NCI-H1417 (cell line): ENCODE data around the gene GADD45B.
"Not testable (repeated sequence)": the region's sequence is repeated elsewhere in the genome, so short reads cannot be mapped to it uniquely, and the experiment has no call there.

Source experiments
- DNase-seq, 3 experiments: peaks; one replicate each; lab custom pipeline; 2025; lab: John Stamatoyannopoulos, UW

GADD45B gene

DNA sequence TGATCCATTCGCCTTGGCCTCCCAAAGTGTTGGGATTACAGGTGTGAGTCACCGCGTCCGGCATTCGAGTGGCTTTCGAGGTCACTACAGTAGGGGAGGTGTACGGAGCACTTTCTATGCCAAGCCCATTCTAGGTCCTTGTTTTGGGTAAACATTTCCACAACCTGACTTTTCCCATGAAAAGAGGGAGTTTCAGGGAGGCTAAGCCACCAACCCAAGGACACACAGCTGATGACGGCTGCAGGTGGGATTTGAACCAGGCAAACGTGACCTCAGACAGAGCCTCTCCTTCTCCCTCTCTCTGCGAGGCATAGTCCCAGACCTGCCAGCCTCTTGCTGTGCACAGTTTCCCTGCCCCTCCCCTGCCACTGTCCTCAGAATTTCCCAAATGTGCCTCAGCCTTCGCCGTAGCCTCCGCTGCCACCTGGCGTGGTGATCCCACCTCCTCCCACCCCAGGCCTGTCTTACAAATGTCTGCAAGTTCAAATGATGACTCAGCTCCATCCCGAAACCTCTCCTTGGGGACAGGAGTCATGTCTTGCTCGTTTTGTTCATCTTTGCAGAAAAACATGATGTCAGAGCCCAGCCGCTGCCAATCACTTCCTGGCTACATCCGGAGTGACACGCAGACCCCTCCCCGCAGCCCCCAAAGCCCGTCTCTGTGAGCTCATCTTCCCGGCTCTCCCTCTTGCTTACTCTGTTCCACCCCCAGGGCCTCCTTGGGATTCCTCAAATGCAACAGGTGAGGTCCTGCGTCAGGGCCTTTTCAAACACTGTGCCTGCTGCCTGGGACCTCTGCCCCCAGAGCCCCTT is 6.6 kb upstream of the GADD45B start:
- peak in 1 of 3 experiments; percentile 10 for DNase-seq

DNA sequence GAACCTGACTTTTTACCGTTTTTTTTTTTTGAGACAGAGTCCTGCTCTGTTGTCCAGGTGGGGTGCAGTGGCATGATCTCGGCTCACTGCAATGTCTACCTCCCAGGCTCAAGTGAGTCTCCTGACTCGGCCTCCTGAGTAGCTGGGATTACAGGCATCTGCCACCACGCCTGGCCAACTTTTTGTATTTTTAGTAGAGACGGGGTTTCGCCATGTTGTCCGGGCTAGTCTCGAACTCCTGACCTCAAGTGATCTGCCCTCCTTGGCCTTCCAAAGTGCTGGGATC is 6.1 kb upstream of the GADD45B start:
- DNase-seq: not testable (repeated sequence)

DNA sequence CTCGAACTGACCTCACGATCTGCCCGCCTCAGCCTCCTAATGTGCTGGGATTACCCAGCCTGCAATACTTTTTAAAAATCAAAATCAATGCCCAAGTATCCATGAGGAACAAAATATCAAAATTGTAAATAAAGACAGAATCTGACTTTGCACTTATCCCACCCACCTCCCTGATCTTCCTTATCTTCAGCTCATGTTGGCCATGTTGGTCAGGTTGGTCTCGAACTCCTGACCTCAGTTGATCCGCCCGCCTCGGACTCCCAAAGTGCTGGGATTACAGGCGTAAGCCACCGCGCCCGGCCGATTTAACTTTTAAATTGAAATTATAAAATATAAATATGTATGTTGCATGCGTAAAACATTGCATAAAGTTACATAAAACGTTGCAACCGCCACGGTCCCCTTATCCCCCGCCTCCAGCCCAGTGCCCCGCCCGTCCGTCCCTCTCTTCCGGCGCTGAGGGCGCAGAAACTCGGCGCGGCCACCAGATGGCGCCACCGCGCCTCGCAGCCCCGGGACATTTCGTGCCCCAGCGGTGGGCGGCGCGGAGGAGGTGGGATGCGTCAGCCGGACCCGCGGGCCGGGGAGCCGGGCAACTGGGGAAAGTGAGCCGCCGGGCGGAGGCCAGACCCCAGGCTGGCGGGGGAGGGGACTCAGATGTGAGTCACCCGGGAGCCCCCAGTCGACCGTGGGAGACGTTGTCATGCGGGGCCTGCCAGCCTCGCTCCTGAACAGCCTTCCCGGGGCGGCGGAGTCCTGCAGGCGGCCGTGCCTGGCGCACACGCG is 1.5 kb upstream of the GADD45B start:
- DNase-seq: peak; percentile 70 to 82 (median 80)

DNA sequence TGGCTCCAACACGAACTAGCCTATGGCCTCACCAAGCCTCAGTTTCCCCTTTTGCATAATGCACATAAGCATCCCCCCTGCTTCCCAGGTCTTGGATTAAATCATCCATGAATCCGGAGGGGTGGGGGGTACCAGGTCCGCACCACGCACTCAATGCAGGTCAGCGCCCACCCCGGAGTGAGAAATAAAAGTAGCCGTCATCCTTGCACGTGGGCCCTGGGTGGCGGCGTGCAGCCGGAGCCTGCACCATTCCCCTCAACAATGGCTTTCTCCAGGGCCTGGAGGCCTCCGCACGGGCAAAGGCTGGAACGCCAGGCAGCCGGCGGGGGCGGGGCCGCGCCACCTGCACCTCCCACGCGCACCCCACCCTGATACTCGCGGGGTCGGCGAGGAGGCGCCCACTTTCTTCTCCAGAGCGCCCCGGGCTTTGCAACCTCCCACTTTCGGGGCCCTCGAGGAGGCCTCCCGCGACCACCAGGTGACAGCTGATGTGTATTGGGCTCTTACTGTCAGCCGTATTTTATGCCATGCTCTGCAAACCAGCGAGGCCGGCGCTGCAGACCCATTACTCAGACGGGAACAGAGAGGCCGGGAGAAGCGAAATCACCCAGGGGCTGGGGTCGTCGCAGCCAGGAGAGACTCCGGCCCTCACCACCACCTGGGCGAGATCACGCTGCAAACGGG is 767 bp upstream of the GADD45B start:
- DNase-seq: peak; percentile 37 to 62 (median 60)

DNA sequence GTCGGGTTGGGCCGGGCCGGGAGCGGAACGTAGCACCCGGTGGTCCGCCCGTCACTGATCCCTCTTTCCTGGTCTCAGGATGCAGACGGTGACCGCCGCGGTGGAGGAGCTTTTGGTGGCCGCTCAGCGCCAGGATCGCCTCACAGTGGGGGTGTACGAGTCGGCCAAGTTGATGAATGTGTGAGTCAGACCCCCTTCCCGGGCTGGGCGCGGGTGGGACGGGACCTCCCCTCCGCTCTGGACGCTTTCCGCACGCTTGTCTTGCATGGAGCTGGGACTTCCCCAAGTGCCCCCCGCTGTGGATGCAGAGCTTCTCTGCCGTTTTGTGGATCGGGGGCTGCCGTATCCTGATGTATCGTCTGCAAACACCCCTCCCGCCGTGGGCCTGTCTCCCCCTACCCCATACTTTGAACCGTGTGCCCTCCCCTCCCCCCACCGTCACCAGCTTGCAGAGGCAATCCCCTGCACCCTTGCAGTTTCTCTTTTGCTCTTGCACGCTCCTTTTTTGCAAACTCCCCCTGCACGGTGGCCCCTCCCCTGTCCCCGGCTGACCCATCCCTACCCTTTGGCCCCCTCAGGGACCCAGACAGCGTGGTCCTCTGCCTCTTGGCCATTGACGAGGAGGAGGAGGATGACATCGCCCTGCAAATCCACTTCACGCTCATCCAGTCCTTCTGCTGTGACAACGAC is 669 bp downstream of the GADD45B start:
- peak; percentile 23 to 77 (median 71) for DNase-seq

DNA sequence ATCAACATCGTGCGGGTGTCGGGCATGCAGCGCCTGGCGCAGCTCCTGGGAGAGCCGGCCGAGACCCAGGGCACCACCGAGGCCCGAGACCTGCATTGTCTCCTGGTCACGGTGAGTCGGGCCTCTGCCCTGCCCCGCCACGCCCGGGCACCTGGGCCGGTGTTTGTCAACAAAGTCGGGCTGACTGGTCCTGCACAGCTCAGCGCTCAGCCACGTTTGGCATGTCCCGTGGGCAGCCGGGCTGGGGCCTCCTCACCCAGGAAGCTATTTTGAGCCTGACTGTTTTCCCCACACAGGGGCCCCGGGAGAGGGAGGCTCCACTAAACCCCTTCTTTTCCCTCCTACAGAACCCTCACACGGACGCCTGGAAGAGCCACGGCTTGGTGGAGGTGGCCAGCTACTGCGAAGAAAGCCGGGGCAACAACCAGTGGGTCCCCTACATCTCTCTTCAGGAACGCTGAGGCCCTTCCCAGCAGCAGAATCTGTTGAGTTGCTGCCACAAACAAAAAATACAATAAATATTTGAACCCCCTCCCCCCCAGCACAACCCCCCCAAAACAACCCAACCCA is 1.3 kb downstream of the GADD45B start:
- DNase-seq: no peak

DNA sequence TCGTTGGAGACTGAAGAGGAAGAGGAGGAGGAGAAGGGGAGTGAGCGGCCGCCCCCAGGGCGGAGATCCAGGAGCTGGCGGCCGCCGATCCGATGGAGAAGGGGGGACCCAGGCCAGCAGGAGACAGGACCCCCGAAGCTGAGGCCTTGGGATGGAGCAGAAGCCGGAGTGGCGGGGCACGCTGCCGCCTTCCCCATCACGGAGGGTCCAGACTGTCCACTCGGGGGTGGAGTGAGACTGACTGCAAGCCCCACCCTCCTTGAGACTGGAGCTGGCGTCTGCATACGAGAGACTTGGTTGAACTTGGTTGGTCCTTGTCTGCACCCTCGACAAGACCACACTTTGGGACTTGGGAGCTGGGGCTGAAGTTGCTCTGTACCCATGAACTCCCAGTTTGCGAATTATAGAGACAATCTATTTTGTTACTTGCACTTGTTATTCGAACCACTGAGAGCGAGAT is 1.8 kb downstream of the GADD45B start:
- DNase-seq: no peak

DNA sequence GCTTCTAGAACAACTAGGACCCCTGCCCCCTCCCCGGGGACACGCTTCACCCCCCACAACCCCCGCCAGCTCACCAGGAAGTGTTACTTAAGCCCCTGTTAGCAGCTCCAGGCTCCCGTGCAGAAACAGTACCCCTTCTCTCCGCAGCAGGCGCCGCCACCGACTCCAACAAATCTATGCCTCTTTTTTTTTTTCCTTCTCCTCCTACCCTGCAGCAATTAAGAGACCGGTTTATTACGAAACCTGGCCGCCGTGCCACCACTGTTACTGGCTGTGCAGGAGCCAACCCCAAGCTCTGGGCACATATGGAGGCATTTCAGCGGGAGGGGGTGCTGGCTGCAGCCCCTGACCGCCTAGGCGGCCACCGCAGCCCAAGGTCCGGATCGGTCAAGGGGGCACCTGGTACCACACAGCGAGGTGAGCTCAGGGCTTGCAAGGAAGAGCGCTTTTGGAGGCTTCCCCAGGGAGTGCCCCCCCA is 2.4 kb downstream of the GADD45B start:
- DNase-seq: no peak

DNA sequence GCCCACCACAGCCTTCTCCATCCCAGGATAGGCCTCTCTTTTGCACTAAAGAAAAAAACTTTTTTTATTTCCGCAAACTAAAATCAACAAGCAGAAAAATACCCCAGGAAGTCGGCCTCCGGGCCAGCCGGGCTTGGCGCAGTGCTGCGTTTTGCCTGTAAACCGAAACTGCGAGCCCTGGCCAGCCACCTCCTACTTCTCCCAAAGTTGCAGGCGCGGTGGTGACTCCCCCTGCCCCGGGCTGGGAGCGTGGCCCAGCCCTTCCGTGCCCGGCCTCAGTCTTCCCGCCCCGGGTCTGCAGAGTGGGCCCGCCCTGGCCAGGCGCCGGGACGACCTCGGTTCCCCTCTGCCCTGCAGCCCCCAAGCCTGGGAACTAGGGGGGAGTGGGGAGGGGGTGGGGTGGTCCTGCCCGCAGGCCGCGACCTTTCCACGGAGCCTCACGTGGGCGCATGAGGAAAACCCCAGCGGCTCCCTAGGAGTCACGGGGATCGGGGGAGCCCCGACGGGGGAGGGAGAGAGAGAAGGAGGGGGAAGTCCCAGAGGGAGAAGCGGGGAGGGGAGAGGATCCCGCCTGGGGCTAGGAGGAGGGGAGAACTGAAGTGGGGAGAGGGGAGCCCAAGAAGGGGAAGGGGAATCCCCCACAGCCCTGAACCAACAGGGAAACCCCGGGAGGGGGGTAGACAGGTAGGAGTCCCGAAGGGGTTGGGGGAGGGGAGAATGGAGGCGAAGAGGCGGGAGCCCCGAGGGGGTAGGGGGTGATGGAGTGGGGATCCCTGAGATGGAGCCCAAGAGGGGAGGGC is 3.0 kb downstream of the GADD45B start:
- DNase-seq: no peak

DNA sequence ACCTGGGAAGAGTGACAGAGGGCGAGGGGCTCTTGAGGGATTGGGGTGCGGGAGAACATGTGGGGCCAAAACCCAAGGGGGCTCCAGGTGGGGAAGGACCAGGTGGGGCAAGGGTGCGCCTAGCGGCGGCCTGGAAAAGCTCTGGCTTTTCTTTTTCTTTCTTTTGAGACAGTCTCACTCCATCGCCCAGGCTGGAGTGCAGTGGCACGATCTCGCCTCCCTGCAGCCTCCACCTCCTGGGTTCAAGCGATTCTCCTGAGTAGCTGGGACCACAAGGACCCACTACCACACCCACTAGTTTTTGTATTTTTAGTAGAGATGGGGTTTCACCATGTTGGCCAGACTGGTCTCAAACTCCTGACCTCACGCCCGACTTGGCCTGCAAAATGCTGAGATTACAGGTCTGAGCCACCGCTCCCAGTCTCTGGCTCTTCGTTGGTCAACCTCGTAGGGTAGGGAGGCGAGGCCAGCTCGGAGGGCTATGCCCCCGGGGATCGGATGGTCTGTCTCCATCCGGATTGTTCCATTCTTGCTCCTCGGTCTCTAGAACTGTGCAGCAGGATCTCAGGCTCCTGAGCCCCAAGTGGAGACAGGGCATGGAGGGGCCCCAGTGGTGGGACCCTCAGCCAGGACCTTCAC is 3.7 kb downstream of the GADD45B start:
- DNase-seq: no peak

DNA sequence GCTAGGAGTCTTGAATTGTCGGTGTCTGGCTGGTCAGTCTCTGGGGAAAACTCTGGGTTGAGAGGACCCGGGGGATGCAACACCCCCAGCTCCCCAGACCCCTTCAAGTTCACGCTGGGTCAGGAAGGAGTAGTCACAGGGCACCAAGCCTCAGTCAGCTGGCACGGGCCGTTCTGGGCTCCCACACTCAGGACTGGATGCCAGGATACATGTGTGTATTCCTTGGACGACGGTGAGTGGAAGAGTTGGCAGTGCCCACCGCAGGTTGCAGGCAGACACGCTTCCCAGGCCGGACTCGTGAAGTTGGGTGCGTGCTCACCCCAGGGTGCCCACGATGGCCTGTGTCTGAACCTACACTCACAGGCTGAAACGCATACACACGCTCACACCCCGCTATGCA is 5.5 kb downstream of the GADD45B start:
- no peak for DNase-seq

DNA sequence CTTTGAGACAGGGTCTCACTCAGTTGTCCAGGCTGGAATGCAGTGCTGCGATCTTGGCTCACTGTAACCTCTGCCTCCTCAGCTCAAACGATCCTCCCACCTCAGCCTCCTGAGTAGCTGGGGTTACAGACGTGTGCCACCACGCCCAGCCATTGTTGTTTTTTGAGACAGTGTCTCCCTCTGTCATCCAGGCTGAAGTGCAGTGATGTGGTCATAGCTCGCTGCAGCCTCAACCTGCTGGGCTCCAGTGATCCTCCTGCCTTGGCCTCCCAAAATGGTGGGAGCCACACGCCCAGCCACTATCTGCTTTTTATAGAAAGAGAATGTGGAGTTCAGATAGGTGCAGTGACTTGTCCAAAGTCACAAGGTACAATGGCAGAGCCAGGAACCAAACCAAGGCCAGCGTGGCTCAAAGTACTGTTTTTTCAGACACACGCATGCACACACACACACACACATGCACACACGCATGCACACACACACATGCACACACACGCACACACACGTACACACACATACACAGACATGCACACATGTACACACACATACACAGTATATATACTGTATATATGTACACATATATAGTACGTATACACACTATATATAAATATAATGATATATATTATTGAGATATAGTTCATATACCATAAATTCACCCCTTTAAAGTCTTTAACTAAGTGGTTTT is 6.6 kb downstream of the GADD45B start:
- no peak for DNase-seq

DNA sequence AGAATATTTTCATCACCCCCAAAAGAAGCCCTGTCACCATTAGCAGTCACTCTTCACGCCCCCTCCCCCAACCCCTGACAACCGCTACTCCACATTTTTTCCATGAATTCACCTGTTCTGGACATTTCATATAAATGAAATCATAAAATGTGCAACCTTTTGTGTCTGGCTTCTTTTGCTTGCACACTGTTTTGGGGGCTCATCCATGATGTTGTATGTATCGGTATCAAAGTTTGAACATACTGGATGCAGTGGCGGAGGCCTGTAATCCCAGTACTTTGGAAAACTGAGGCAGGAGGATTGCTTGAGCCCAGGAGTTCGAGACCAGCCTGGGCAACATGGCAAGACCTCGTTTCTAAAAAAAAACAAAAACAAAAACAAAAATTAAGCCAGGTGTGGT is 7.2 kb downstream of the GADD45B start:
- no peak for DNase-seq

DNA sequence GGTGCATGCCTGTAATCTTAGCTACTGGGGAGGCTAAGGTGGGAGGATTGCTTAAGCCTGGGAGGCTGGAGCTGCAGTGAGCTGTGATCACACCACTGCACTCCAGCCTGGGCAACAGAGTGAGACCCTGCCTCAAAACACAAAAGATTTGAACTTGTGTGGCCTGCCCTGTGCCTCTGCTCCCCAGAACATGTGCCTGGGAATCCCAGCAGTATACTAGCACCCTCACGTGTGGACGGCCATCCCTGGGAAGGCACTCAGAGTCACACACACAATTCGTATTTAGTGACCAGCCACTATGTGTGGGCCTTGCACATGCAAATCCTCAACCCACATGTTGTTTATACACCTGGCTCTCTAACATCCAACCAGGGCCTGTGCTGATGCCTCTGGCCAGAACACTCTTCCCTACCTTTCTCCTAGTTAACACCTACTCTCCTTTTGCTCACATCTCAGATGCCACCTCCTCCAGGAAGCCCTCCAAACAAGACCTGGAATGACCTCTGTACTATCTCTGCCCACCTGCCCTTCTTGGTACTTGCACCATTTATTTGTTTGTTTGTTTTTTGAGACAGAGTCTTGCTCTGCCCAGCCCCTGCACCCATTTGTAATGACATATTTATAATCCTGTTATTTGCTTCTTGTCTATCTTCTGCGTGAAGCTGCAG is 7.7 kb downstream of the GADD45B start:
- no peak for DNase-seq

DNA sequence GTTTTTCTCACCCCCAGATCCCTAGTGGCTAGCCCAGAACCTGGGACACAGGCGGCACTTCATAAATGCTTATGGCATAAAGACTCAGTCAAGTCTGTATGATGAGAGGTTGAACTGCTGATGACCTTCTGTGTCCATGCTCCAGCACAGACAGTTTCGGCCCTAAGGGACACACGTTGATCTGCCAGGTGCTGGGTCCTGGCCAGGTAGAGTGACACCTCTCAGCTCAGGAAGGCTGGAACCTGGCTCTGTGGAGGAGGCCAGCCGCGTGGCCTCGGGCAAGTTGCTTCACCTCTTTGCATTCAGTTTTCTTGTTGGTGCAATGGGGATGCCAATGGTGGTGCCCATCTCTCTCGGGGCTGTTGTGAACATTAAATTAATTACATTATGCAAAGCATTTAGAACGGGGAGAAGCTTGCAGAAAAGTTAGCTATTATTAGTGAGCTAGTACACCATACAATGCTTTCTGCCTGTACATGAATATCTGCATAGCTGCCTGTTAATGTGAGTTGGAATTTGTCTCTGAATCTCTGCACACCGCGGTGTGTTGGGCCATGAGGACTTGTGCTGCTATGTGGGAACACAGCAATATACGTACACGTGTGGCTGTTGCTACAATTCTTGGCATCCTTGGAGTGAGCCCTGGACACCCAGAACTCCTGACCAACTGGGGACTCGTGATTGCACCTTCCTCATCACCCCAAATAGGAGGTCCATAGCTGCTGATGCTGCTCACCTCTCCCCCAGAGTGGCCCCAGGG is 8.4 kb downstream of the GADD45B start:
- no peak for DNase-seq

DNA sequence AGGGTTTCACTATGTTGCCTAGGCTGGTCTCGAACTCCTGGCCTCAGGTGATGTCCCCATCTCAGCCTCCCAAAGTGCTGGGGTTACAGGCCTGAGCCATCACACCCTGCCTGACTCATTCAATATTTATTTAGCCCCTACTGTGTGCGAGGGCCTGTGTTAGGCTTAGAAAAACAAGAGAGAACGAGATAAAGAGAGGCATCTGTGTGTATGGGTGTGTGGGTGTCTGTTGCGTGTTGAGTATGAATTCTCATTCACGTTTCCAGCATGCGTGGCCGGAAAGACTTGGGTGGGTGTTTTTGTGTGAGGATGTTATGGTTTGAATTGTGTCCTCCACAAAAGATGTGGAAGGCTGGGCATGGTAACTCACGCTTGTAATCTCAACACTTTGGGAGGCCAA is 9.5 kb downstream of the GADD45B start:
- no peak for DNase-seq

DNA sequence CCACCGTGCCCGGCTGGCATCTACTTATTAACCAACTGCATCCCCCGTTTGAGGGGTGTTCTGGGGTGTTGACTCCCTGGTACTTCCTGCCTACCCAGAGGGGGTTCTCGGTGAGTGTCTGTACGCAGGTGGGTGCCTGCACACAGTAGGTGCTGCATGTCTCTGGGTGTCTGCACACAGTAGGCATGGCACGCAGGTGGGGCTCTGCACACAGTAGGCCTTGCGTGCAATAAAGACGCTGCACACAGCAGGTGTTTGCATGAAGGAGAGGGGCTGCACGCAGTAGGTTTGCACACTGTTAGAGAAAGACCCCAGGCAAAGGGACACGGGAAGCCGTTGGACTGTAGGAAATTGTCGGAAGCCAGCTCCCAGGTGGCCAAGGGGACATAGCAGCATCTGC is 11.2 kb downstream of the GADD45B start:
- no peak for DNase-seq

DNA sequence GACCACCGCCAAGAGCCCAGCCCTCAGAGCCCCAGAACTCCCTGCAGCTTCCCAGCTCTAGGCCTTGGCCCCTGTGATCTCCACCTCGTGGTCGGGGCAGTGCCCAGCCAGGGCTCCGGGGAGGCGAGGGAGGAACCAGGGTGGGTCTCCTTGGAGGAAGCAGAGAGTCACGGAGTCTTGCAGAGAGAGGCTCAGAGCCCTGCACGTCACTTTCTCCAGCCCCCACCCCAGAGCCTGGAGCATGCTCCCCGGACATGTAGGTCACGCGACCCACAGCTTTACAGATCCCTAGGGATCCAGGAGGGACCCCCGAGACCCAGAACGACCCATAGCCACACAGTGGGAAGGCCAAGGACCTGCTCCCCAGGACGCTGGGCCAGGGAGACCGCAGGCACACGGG is 11.9 kb downstream of the GADD45B start:
- DNase-seq: no peak
